ENCODE results near the gene TP53BP1.

The TP53BP1 gene

GRCh38 chr15:43360821-43361220 lies 132.1 kb downstream of the TP53BP1 start:
- no peak for TF ChIP-seq SNAI2 (CRISPR knock-in tag; IDR thresholded peaks at IDR 0.05)
- TF ChIP-seq CSDC2 (CRISPR knock-in tag; IDR thresholded peaks at IDR 0.05) = no peak
- no peak for TF ChIP-seq ISL1 (CRISPR knock-in tag; IDR thresholded peaks at IDR 0.05)
- TF ChIP-seq PPARA (CRISPR knock-in tag; IDR thresholded peaks at IDR 0.05; ENCODE audit: borderline replicate concordance) = no peak
- no peak for TF ChIP-seq POU6F1 (CRISPR knock-in tag; IDR thresholded peaks at IDR 0.05; ENCODE audit: borderline replicate concordance, low read depth)
- no peak for ATAC-seq
